ENCODE results near the gene FBXO4. TPM values are rescaled to one million over a fixed set of nuclear protein-coding genes. Genes with fewer than 3 reads are reported as not detected.
"Not testable (repeated sequence)": the region's sequence is repeated elsewhere in the genome, so short reads cannot be mapped to it uniquely, and the experiment has no call there.

FBXO4 gene
- total RNA-seq, 1 donor from 2014 or later: 9.5 TPM

- FAIRE-seq (no peak), DNase-seq (ENCODE audit: low read depth) (no peak)
- Histone ChIP-seq H3K36me3 (ENCODE audit: control insufficient read depth, insufficient read depth, low read length) (no peaks in the 10 kb centered on the region), H3K4me3 (ENCODE audit: low read depth, low read length) (no peak overlapping the region), H3K27me3 (ENCODE audit: control insufficient read depth, insufficient read depth, low read length) (no peaks in the 10 kb centered on the region)
- no peak for TF ChIP-seq CTCF (IDR thresholded peaks at IDR 0.05; ENCODE audit: insufficient read depth, low read length, severe bottlenecking)
Measured at GRCh38 chr5:41927604-41928003, 2.5 kb downstream of the FBXO4 start.

- H3K36me3 ChIP-seq (ENCODE audit: control insufficient read depth, insufficient read depth, low read length): no peaks in the 10 kb centered on the region
- FAIRE-seq: no peak
- no peaks in the 10 kb centered on the region for H3K27me3 ChIP-seq (ENCODE audit: control insufficient read depth, insufficient read depth, low read length)
- H3K4me3 ChIP-seq (ENCODE audit: low read depth, low read length): no peak overlapping the region
- no peak for DNase-seq (ENCODE audit: low read depth)
- TF ChIP-seq CTCF (IDR thresholded peaks at IDR 0.05; ENCODE audit: insufficient read depth, low read length, severe bottlenecking): no peak
Measured at GRCh38 chr5:41929035-41929434, 4.0 kb downstream of the FBXO4 start.

- no peak for TF ChIP-seq CTCF (IDR thresholded peaks at IDR 0.05; ENCODE audit: insufficient read depth, low read length, severe bottlenecking)
- Histone ChIP-seq H3K36me3 (ENCODE audit: control insufficient read depth, insufficient read depth, low read length) (no peaks in the 10 kb centered on the region), H3K27me3 (ENCODE audit: control insufficient read depth, insufficient read depth, low read length) (no peaks in the 10 kb centered on the region), H3K4me3 (ENCODE audit: low read depth, low read length) (no peak overlapping the region)
- FAIRE-seq (no peak), DNase-seq (ENCODE audit: low read depth) (peak; percentile 43)
Measured at GRCh38 chr5:41932770-41933169, 7.7 kb downstream of the FBXO4 start.

GRCh38 chr5:41935544-41935943, 10.5 kb downstream of the FBXO4 start:
- Histone ChIP-seq H3K36me3 (ENCODE audit: control insufficient read depth, insufficient read depth, low read length) (no peaks in the 10 kb centered on the region), H3K4me3 (ENCODE audit: low read depth, low read length) (no peak overlapping the region), H3K27me3 (ENCODE audit: control insufficient read depth, insufficient read depth, low read length) (no peaks in the 10 kb centered on the region)
- no peak for DNase-seq (ENCODE audit: low read depth)
- FAIRE-seq: no peak
- no peak for TF ChIP-seq CTCF (IDR thresholded peaks at IDR 0.05; ENCODE audit: insufficient read depth, low read length, severe bottlenecking)

- no peaks in the 10 kb centered on the region for H3K36me3 ChIP-seq (ENCODE audit: control insufficient read depth, insufficient read depth, low read length)
- no peak for DNase-seq (ENCODE audit: low read depth)
- TF ChIP-seq CTCF (IDR thresholded peaks at IDR 0.05; ENCODE audit: insufficient read depth, low read length, severe bottlenecking): no peak
- no peak overlapping the region for H3K4me3 ChIP-seq (ENCODE audit: low read depth, low read length)
- FAIRE-seq: no peak
- H3K27me3 ChIP-seq (ENCODE audit: control insufficient read depth, insufficient read depth, low read length): no peaks in the 10 kb centered on the region
Measured at GRCh38 chr5:41940641-41941040, 15.6 kb downstream of the FBXO4 start.

- H3K36me3 ChIP-seq (ENCODE audit: control insufficient read depth, insufficient read depth, low read length); DNase-seq (ENCODE audit: low read depth); H3K4me3 ChIP-seq (ENCODE audit: low read depth, low read length); H3K27me3 ChIP-seq (ENCODE audit: control insufficient read depth, insufficient read depth, low read length); FAIRE-seq: not testable (repeated sequence)
Measured at GRCh38 chr5:41945332-41945955, 20.4 kb downstream of the FBXO4 start.
